B cell (primary cell): ENCODE measurements around the gene CBX2. TPM values are rescaled to one million over a fixed set of nuclear protein-coding genes. Genes with fewer than 3 reads are reported as not detected.

Source experiments
- ATAC-seq: fragments of 200-7000 bp; cut with Tn5 transposase; one replicate; pipeline ENCODE4 v1.10.0; 2021; ENCODE audit warnings: low read depth, mild to moderate bottlenecking, moderate number of reproducible peaks, moderate library complexity
- CTCF ChIA-PET: fragments of 350-600 bp; sonication (Branson Sonifier 250); formaldehyde crosslinking; loops from one replicate; lab custom pipeline; 2021; ENCODE audit warnings: antibody characterized with exemption, inconsistent platforms; lab: Charles Lee
- POLR2A ChIA-PET: fragments of 350-600 bp; sonication (Branson Sonifier 250); formaldehyde crosslinking; loops from one replicate; lab custom pipeline; 2021; ENCODE audit warnings: antibody characterized with exemption; lab: Charles Lee
- DNase-seq: peaks from one replicate; pipeline ENCODE4 v3.0.0; 2013
- H2AFZ ChIP-seq: 2 replicates; pipeline ENCODE4 v1.6.1; 2012; ENCODE audit warnings: mild to moderate bottlenecking, low read depth, low read length; ENCODE audit not compliant: insufficient read depth, poor library complexity, severe bottlenecking
- H3K27ac ChIP-seq, 2 donors: 1 replicate in 1 of 2; 2 replicates in 1 of 2; pipeline ENCODE4 v1.5.1; 2012 to 2013; ENCODE audit warnings: low read length in 2 of 2, mild to moderate bottlenecking in 2 of 2, moderate library complexity in 1 of 2
- H3K27me3 ChIP-seq, 4 experiments: fragments of 200-600 bp in 1 of 4; sonication (generic) in 1 of 4; replicated peaks in 1 of 4; 1 replicate in 2 of 4; 2 replicates in 2 of 4; pipeline versions ENCODE4 v1.6.1 to v1.7.0; 2013 to 2016; ENCODE audit warnings: low read length in 3 of 4, mild to moderate bottlenecking in 2 of 4, mixed read lengths in 1 of 4, moderate library complexity in 1 of 4; ENCODE audit not compliant: insufficient read depth in 4 of 4, control insufficient read depth in 3 of 4; ENCODE audit errors: control extremely low read depth in 1 of 4
- H3K36me3 ChIP-seq, 2 experiments: replicated peaks in 1 of 2; 1 replicate in 1 of 2; 2 replicates in 1 of 2; pipeline versions ENCODE4 v1.6.1 to v1.7.1; 2013; ENCODE audit warnings: low read length in 1 of 2; ENCODE audit not compliant: insufficient read depth in 2 of 2, control insufficient read depth in 1 of 2; ENCODE audit errors: control extremely low read depth in 1 of 2, extremely low read depth in 1 of 2
- H3K4me1 ChIP-seq, 2 donors: fragments of 200-600 bp in 1 of 2; sonication (generic) in 1 of 2; 1 replicate in 1 of 2; 2 replicates in 1 of 2; pipeline versions ENCODE4 v1.5.1 to v1.6.1; 2013 to 2017; ENCODE audit warnings: low read length in 2 of 2; ENCODE audit not compliant: control insufficient read depth in 2 of 2, insufficient read depth in 2 of 2
- H3K4me2 ChIP-seq: replicated peaks from 2 replicates; pipeline ENCODE3; 2012; ENCODE audit warnings: mild to moderate bottlenecking, low read depth, low read length; ENCODE audit not compliant: poor library complexity, severe bottlenecking
- H3K4me3 ChIP-seq, 5 experiments: fragments of 200-600 bp in 1 of 5; sonication (generic) in 1 of 5; 1 replicate in 3 of 5; 2 replicates in 2 of 5; pipeline versions ENCODE4 v1.5.1 to v1.7.0; 2011 to 2016; ENCODE audit warnings: low read length in 4 of 5, mild to moderate bottlenecking in 4 of 5, low read depth in 2 of 5, control low read depth in 1 of 5, moderate library complexity in 1 of 5; ENCODE audit not compliant: insufficient read depth in 1 of 5; ENCODE audit errors: control extremely low read depth in 1 of 5, extremely low read depth in 1 of 5
- H3K79me2 ChIP-seq: fragments of 200-600 bp; sonication (generic); one replicate; pipeline ENCODE4 v1.6.0; 2016; ENCODE audit warnings: low read length; ENCODE audit not compliant: control insufficient read depth, insufficient read depth
- H3K9ac ChIP-seq: fragments of 200-600 bp; sonication (generic); 2 replicates; pipeline ENCODE4 v1.6.1; 2017; ENCODE audit warnings: mild to moderate bottlenecking, low read length, moderate library complexity
- H3K9me3 ChIP-seq, 3 donors: one replicate each; pipeline versions ENCODE4 v1.6.1 to v1.7.1; 2013; ENCODE audit warnings: low read length in 2 of 3; ENCODE audit not compliant: control insufficient read depth in 2 of 3, insufficient read depth in 1 of 3; ENCODE audit errors: control extremely low read depth in 1 of 3
- H4K20me1 ChIP-seq: 2 replicates; pipeline ENCODE4 v1.6.0; 2012; ENCODE audit warnings: mild to moderate bottlenecking, low read length; ENCODE audit not compliant: insufficient read depth, control insufficient read depth, poor library complexity, severe bottlenecking
- H3K27ac Mint-ChIP-seq: one replicate; pipeline ENCODE4 v1.8.0; 2021; ENCODE audit warnings: mixed read lengths
- H3K27me3 Mint-ChIP-seq: one replicate; pipeline ENCODE4 v1.8.0; 2021; ENCODE audit warnings: mixed read lengths
- H3K4me1 Mint-ChIP-seq: one replicate; pipeline ENCODE4 v1.8.0; 2021; ENCODE audit warnings: mixed read lengths
- H3K4me3 Mint-ChIP-seq: one replicate; pipeline ENCODE4 v1.8.0; 2021; ENCODE audit warnings: mixed read lengths
- H3K9me3 Mint-ChIP-seq: one replicate; pipeline ENCODE4 v1.8.0; 2022; ENCODE audit warnings: mixed read lengths; ENCODE audit not compliant: insufficient read depth
- EZH2 ChIP-seq: IDR thresholded peaks from 2 replicates; pipeline ENCODE4 v1.6.1; 2012; ENCODE audit warnings: borderline replicate concordance, low read depth, mild to moderate bottlenecking, moderate library complexity, low read length; ENCODE audit not compliant: insufficient read depth, poor library complexity, severe bottlenecking
- WGBS: methylation state at CpG from one replicate; pipeline ENCODE4 v1.1.5; 2013; ENCODE audit warnings: missing lambda C conversion rate; ENCODE audit not compliant: insufficient coverage; 5-methylcytosine and 5-hydroxymethylcytosine counted together
- intact Hi-C: fragments of 100-400 bp; cut with micrococcal nuclease; formaldehyde crosslinking; loops from one replicate; pipeline ENCODE4 v1.10.0; 2022
- polyA plus RNA-seq: library from polyadenylated mRNA; depleted of rRNA; stranded (reverse); fragments of >200 nt; gene quantifications from 2 replicates; pipeline ENCODE4 v1.2.3, GENCODE V29; 2012
- total RNA-seq, 2 donors: library from RNA; stranded (reverse); fragments of 120-200 nt in 1 of 2; gene quantifications; 1 replicate in 1 of 2; 2 replicates in 1 of 2; pipeline versions ENCODE4 v1.2.3 to v1.2.4, GENCODE V29; 2013 to 2022
- TF ChIP-seq, protein P1 (sequence below): fragments of 200-600 bp; IDR thresholded peaks from one replicate; pipeline ENCODE4 v1.8.0; 2022; ENCODE audit warnings: antibody characterized with exemption, mild to moderate bottlenecking

CBX2 gene
- total and polyA plus RNA-seq, 2 donors (not counting 1 experiment from before 2014, with no cell fraction given): 0.10 to 0.47 TPM

DNA sequence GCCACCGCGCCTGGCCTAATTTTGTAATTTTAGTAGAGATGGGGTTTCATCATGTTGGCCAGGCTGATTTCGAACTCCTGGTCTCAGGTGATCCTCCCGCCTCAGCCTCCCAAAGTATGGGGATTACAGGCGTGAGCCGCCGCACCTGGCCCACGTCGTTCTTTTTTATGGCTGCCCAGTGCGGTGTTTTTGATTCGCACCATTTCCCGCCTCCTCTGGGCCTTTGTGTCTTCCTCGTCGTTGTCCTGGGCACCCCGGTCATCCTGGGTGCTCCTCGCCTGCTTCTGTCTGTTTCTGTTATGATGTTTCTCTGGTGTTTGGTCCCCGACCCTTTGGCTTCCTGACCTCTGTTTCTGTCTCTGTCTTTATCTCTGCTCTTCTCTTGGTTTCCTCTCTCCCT lies 46.3 kb downstream of the CBX2 start:
- Histone ChIP-seq H3K9ac (no peak overlapping the region), H2AFZ (no peak overlapping the region), H3K4me3 (no peak overlapping the region), H3K79me2 (no peaks in the 10 kb centered on the region), H3K27ac (no peak overlapping the region), H3K4me2 (no peak overlapping the region), H3K9me3 (peaks cover 0 to 3% (median 0%) of the 10 kb centered on the region in 3 donors), H3K36me3 (no peaks in the 10 kb centered on the region), H3K4me1 (peaks cover 8 to 9% of the 10 kb centered on the region in 2 donors), H3K27me3 (peaks cover 0 to 16% (median 0%) of the 10 kb centered on the region in 4 experiments), H4K20me1 (no peaks in the 10 kb centered on the region)
- H3K9me3 Mint-ChIP-seq: no peaks in the 10 kb centered on the region
- no peak overlapping the region for H3K4me3 Mint-ChIP-seq
- ATAC-seq (no peak), DNase-seq (no peak)
- POLR2A ChIA-PET: no interaction called here
- TF ChIP-seq, protein P1, sequence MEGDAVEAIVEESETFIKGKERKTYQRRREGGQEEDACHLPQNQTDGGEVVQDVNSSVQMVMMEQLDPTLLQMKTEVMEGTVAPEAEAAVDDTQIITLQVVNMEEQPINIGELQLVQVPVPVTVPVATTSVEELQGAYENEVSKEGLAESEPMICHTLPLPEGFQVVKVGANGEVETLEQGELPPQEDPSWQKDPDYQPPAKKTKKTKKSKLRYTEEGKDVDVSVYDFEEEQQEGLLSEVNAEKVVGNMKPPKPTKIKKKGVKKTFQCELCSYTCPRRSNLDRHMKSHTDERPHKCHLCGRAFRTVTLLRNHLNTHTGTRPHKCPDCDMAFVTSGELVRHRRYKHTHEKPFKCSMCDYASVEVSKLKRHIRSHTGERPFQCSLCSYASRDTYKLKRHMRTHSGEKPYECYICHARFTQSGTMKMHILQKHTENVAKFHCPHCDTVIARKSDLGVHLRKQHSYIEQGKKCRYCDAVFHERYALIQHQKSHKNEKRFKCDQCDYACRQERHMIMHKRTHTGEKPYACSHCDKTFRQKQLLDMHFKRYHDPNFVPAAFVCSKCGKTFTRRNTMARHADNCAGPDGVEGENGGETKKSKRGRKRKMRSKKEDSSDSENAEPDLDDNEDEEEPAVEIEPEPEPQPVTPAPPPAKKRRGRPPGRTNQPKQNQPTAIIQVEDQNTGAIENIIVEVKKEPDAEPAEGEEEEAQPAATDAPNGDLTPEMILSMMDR: no peak
- no peak for TF ChIP-seq EZH2
- intact Hi-C loops: no loop called here
- WGBS: 94% methylated on average over 13 of the region's 17 CpGs
- H3K27me3 Mint-ChIP-seq: peaks cover 43% of the 10 kb centered on the region
- H3K27ac Mint-ChIP-seq: no peak overlapping the region
- CTCF ChIA-PET: interaction anchor here (1.2 to 1.6 kb wide), 2 partner anchors 11 to 35 kb away, joined by 3 to 4 read pairs; no protein-coding TSS in a partner anchor
- peaks cover 16% of the 10 kb centered on the region for H3K4me1 Mint-ChIP-seq

DNA sequence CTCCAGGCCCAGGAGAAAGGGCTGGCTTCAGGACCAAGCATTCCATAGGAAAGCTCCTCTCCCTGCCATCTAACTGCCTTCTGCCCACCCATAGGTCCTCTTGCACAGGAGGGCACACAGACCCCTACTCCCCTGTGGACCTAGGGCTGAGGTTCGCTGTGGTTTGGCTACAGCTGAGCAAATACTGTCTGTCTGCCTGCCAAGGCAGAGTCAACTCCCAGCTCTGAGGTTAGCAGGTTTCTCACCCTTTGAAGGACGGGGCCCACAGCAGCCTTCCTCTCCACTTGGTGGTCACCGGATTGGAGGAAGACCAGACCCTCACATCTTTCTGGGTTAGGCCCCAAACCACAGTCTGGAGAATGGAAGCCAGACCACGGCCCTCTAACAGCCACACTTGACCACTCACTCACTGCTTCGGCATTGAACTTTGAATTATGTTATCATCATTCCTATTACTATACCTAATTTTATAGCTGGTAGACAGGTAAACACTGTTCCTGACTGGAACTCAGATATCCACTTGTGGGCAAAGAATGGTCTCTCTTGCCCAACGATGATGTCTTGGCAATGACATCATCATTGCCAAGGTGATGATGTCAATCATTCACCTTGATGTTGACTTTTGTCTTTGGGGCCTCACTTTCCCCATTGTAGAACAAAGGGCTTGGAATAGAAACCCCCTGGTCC lies 47.1 kb downstream of the CBX2 start:
- no peak overlapping the region for H3K4me3 Mint-ChIP-seq
- Histone ChIP-seq H3K9ac (no peak overlapping the region), H3K36me3 (no peaks in the 10 kb centered on the region), H4K20me1 (no peaks in the 10 kb centered on the region), H3K4me3 (no peak overlapping the region), H3K27ac (no peak overlapping the region), H3K4me2 (no peak overlapping the region), H3K9me3 (peaks cover 0 to 3% (median 0%) of the 10 kb centered on the region in 3 donors), H3K79me2 (no peaks in the 10 kb centered on the region), H3K4me1 (peaks cover 8 to 9% of the 10 kb centered on the region in 2 donors), H3K27me3 (peaks cover 0 to 16% (median 0%) of the 10 kb centered on the region in 4 experiments), H2AFZ (no peak overlapping the region)
- CTCF ChIA-PET: interaction anchor here (0.8 to 1.6 kb wide), 5 partner anchors 10 to 20 kb away, joined by 3 to 4 read pairs (median 3); partner anchors contain the start of gene CBX4
- no peaks in the 10 kb centered on the region for H3K9me3 Mint-ChIP-seq
- DNase-seq (no peak), ATAC-seq (no peak)
- peaks cover 16% of the 10 kb centered on the region for H3K4me1 Mint-ChIP-seq
- 97% methylated on average over 3 of the region's 6 CpGs for WGBS
- H3K27me3 Mint-ChIP-seq: peaks cover 38% of the 10 kb centered on the region
- intact Hi-C loops: no loop called here
- no peak overlapping the region for H3K27ac Mint-ChIP-seq
- POLR2A ChIA-PET: no interaction called here
- TF ChIP-seq, protein P1: no peak
- TF ChIP-seq EZH2: no peak
